GM12878 (cell line): ENCODE results near the gene KLHL9. TPM values are rescaled to one million over a fixed set of nuclear protein-coding genes. Genes with fewer than 3 reads are reported as not detected.

Source experiments
- CBFB ChIP-seq: IDR thresholded peaks from 2 replicates; pipeline ENCODE4 v1.6.1; 2016; ENCODE audit warnings: antibody characterized with exemption, low read depth
- CHD2 ChIP-seq: IDR thresholded peaks from 2 replicates; pipeline ENCODE4 v1.6.1; 2011; ENCODE audit warnings: low read depth, low read length, improper control_type of control experiment, borderline replicate concordance
- CHD4 ChIP-seq: fragments of 200-600 bp; sonication (generic); IDR thresholded peaks from 2 replicates; pipeline ENCODE4 v1.6.1; 2016; ENCODE audit warnings: mild to moderate bottlenecking
- DPF2 ChIP-seq: fragments of 450-650 bp; IDR thresholded peaks from 2 replicates; pipeline ENCODE4 v1.6.1; 2017; ENCODE audit warnings: mild to moderate bottlenecking
- IKZF1 ChIP-seq: fragments of 450-650 bp; conservative IDR thresholded peaks from 2 replicates; pipeline ENCODE4 v1.6.1; 2017; ENCODE audit warnings: antibody characterized with exemption, mild to moderate bottlenecking
- IRF4 ChIP-seq: IDR thresholded peaks from 2 replicates; pipeline ENCODE4 v1.6.1; 2011; ENCODE audit warnings: low read depth, low read length
- JUNB ChIP-seq: IDR thresholded peaks from 2 replicates; pipeline ENCODE4 v1.6.1; 2016; ENCODE audit warnings: antibody characterized with exemption, mild to moderate bottlenecking
- MEF2B ChIP-seq: fragments of 450-650 bp; IDR thresholded peaks from 2 replicates; pipeline ENCODE4 v1.6.1; 2018; ENCODE audit warnings: mild to moderate bottlenecking, moderate library complexity; ENCODE audit not compliant: partially characterized antibody, poor library complexity, severe bottlenecking
- NR2C1 ChIP-seq: fragments of 450-650 bp; IDR thresholded peaks from 2 replicates; pipeline ENCODE4 v1.6.1; 2017; ENCODE audit warnings: antibody characterized with exemption, mild to moderate bottlenecking, moderate library complexity
- NR2C2 ChIP-seq: IDR thresholded peaks from 2 replicates; pipeline ENCODE4 v1.6.1; 2011; ENCODE audit warnings: borderline replicate concordance, low read depth; ENCODE audit not compliant: control insufficient read depth, insufficient read length
- PAX8 ChIP-seq: fragments of 450-650 bp; IDR thresholded peaks from 2 replicates; pipeline ENCODE4 v1.6.1; 2017; ENCODE audit warnings: mild to moderate bottlenecking, moderate library complexity
- POLR2AphosphoS5 ChIP-seq: IDR thresholded peaks from 2 replicates; pipeline ENCODE4 v1.6.1; 2011; ENCODE audit warnings: mild to moderate bottlenecking, low read length, inconsistent platforms
- RAD21 ChIP-seq: IDR thresholded peaks from 2 replicates; pipeline ENCODE4 v1.6.1; 2011; ENCODE audit warnings: mild to moderate bottlenecking, low read depth, low read length, moderate library complexity; ENCODE audit not compliant: insufficient read depth
- SMAD1 ChIP-seq: fragments of 450-650 bp; IDR thresholded peaks from 2 replicates; pipeline ENCODE4 v1.6.1; 2018; ENCODE audit warnings: mild to moderate bottlenecking, low read depth; ENCODE audit not compliant: partially characterized antibody
- SMARCA5 ChIP-seq: fragments of 450-650 bp; IDR thresholded peaks from 2 replicates; pipeline ENCODE4 v1.6.1; 2017; ENCODE audit warnings: mild to moderate bottlenecking
- SMC3 ChIP-seq: IDR thresholded peaks from 2 replicates; pipeline ENCODE4 v1.6.1; 2011; ENCODE audit warnings: low read length, improper control_type of control experiment, borderline replicate concordance
- SREBF2 ChIP-seq: IDR thresholded peaks from 2 replicates; pipeline ENCODE4 v1.6.1; 2012; ENCODE audit warnings: mild to moderate bottlenecking, low read length
- SUPT20H ChIP-seq: IDR thresholded peaks from 2 replicates; pipeline ENCODE4 v1.6.1; 2011; ENCODE audit warnings: low read depth, mild to moderate bottlenecking, low read length, moderate library complexity, borderline replicate concordance; ENCODE audit not compliant: control insufficient read depth
- TAF1 ChIP-seq: IDR thresholded peaks from 2 replicates; pipeline ENCODE4 v1.6.1; 2011; ENCODE audit warnings: mild to moderate bottlenecking, low read depth, low read length, borderline replicate concordance
- WRNIP1 ChIP-seq: IDR thresholded peaks from 2 replicates; pipeline ENCODE4 v1.6.1; 2011; ENCODE audit warnings: low read depth, low read length, improper control_type of control experiment, borderline replicate concordance
- YY1 ChIP-seq: IDR thresholded peaks from 2 replicates; pipeline ENCODE4 v1.6.1; 2011; ENCODE audit warnings: low read depth, mild to moderate bottlenecking, low read length
- ZNF274 ChIP-seq: IDR thresholded peaks from one replicate; pipeline ENCODE4 v1.8.0; 2011; ENCODE audit not compliant: insufficient read length, insufficient read depth
- polyA plus RNA-seq, 11 experiments: library from polyadenylated mRNA; depleted of rRNA in 4 of 11; unstranded in 6 of 11; stranded (reverse) in 5 of 11; fragments of >200 nt; fragmentation: Nextera tagmentation in 4 of 11; fragmentation: Illumina TruSeq in 1 of 11; extraction: Ambion mirVana in 4 of 11; extraction: Trizol in 1 of 11; gene quantifications; 1 replicate in 1 of 11; 2 replicates in 10 of 11; pipeline versions ENCODE4 v1.2.1 to v1.2.3, GENCODE V29; 2011 to 2016; ENCODE audit warnings: inconsistent platforms in 2 of 11, missing spikeins in 2 of 11, low read depth in 1 of 11
- total RNA-seq, 4 experiments: library from RNA; depleted of rRNA in 3 of 4; stranded (reverse); fragments of >200 nt in 3 of 4; fragmentation: Illumina TruSeq in 1 of 4; extraction: Trizol in 1 of 4; gene quantifications; 2 replicates each; pipeline versions ENCODE4 v1.2.1 to v1.2.3, GENCODE V29; 2013 to 2021
- TF ChIP-seq, protein P1 (sequence below): fragments of 450-650 bp; IDR thresholded peaks from 2 replicates; pipeline ENCODE4 v1.6.1; 2017; ENCODE audit warnings: mild to moderate bottlenecking
- TF ChIP-seq, protein P2 (sequence below): fragments of 150-350 bp; IDR thresholded peaks from 2 replicates; pipeline ENCODE4 v1.6.1; 2016; ENCODE audit warnings: low read depth, low read length
- TF ChIP-seq, protein P3 (sequence below): fragments of 450-650 bp; IDR thresholded peaks from 2 replicates; pipeline ENCODE4 v1.6.1; 2017; ENCODE audit warnings: low read depth, mild to moderate bottlenecking, moderate library complexity

KLHL9 gene
- total and polyA plus RNA-seq, 10 of the 15 experiments (the other 5 are each of a cell fraction or from before 2014, with no cell fraction given): 3.8 to 37.7 (median 17.4) TPM

GRCh38 chr9:21317956-21318923 is 17.0 kb downstream of the KLHL9 start (continued):
- TF ChIP-seq, protein P1, sequence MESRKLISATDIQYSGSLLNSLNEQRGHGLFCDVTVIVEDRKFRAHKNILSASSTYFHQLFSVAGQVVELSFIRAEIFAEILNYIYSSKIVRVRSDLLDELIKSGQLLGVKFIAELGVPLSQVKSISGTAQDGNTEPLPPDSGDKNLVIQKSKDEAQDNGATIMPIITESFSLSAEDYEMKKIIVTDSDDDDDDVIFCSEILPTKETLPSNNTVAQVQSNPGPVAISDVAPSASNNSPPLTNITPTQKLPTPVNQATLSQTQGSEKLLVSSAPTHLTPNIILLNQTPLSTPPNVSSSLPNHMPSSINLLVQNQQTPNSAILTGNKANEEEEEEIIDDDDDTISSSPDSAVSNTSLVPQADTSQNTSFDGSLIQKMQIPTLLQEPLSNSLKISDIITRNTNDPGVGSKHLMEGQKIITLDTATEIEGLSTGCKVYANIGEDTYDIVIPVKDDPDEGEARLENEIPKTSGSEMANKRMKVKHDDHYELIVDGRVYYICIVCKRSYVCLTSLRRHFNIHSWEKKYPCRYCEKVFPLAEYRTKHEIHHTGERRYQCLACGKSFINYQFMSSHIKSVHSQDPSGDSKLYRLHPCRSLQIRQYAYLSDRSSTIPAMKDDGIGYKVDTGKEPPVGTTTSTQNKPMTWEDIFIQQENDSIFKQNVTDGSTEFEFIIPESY: no peak
- TF ChIP-seq PAX8: no peak
- no peak for TF ChIP-seq SMARCA5
- no peak for TF ChIP-seq JUNB
- TF ChIP-seq WRNIP1: no peak
- no peak for TF ChIP-seq YY1
- TF ChIP-seq, protein P2, sequence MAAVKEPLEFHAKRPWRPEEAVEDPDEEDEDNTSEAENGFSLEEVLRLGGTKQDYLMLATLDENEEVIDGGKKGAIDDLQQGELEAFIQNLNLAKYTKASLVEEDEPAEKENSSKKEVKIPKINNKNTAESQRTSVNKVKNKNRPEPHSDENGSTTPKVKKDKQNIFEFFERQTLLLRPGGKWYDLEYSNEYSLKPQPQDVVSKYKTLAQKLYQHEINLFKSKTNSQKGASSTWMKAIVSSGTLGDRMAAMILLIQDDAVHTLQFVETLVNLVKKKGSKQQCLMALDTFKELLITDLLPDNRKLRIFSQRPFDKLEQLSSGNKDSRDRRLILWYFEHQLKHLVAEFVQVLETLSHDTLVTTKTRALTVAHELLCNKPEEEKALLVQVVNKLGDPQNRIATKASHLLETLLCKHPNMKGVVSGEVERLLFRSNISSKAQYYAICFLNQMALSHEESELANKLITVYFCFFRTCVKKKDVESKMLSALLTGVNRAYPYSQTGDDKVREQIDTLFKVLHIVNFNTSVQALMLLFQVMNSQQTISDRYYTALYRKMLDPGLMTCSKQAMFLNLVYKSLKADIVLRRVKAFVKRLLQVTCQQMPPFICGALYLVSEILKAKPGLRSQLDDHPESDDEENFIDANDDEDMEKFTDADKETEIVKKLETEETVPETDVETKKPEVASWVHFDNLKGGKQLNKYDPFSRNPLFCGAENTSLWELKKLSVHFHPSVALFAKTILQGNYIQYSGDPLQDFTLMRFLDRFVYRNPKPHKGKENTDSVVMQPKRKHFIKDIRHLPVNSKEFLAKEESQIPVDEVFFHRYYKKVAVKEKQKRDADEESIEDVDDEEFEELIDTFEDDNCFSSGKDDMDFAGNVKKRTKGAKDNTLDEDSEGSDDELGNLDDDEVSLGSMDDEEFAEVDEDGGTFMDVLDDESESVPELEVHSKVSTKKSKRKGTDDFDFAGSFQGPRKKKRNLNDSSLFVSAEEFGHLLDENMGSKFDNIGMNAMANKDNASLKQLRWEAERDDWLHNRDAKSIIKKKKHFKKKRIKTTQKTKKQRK: no peak
- TF ChIP-seq CBFB: no peak
- TF ChIP-seq, protein P3, sequence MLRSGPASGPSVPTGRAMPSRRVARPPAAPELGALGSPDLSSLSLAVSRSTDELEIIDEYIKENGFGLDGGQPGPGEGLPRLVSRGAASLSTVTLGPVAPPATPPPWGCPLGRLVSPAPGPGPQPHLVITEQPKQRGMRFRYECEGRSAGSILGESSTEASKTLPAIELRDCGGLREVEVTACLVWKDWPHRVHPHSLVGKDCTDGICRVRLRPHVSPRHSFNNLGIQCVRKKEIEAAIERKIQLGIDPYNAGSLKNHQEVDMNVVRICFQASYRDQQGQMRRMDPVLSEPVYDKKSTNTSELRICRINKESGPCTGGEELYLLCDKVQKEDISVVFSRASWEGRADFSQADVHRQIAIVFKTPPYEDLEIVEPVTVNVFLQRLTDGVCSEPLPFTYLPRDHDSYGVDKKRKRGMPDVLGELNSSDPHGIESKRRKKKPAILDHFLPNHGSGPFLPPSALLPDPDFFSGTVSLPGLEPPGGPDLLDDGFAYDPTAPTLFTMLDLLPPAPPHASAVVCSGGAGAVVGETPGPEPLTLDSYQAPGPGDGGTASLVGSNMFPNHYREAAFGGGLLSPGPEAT: 0 out of 2 replicates have a peak, but pooled peaks have one; percentile 13
- TF ChIP-seq RAD21: peak; percentile 82
- TF ChIP-seq DPF2: no peak
- TF ChIP-seq NR2C1: no peak
- no peak for TF ChIP-seq IKZF1
- TF ChIP-seq MEF2B: no peak
- no peak for TF ChIP-seq ZNF274
- TF ChIP-seq SREBF2: no peak
- TF ChIP-seq NR2C2: no peak
- no peak for TF ChIP-seq SMAD1
- TF ChIP-seq TAF1: no peak
- TF ChIP-seq SMC3: peak; percentile 75; the same call in 1 of the 2 replicates
- no peak for TF ChIP-seq IRF4
- TF ChIP-seq CHD2: no peak
- TF ChIP-seq SUPT20H: no peak
- no peak for TF ChIP-seq CHD4
- no peak for TF ChIP-seq POLR2AphosphoS5
